PFSK-1 (cell line): Measurements from ENCODE around the gene AK8.

Experiments
- FOXP2 ChIP-seq: optimal IDR thresholded peaks from 2 replicates; pipeline ENCODE3; 2011; ENCODE audit warnings: borderline replicate concordance, control low read depth, inconsistent platforms; ENCODE audit not compliant: insufficient read depth; ENCODE audit errors: extremely low read length, extremely low read depth
- POLR2AphosphoS5 ChIP-seq: IDR thresholded peaks from 2 replicates; pipeline ENCODE4 v1.6.1; 2012; ENCODE audit warnings: low read depth, mild to moderate bottlenecking, control low read depth, low read length, moderate library complexity
- SIN3A ChIP-seq: IDR thresholded peaks from 2 replicates; pipeline ENCODE4 v1.6.1; 2012; ENCODE audit warnings: mild to moderate bottlenecking, low read length, moderate library complexity, borderline replicate concordance; ENCODE audit not compliant: insufficient read depth
- TAF1 ChIP-seq: IDR thresholded peaks from 2 replicates; pipeline ENCODE4 v1.6.1; 2012; ENCODE audit warnings: low read length, control low read depth, borderline replicate concordance; ENCODE audit not compliant: insufficient read depth
- TF ChIP-seq, protein P1 (sequence below), 2 experiments: IDR thresholded peaks; 2 replicates each; pipeline versions ENCODE4 v1.6.1 to v1.8.0; 2011 to 2012; ENCODE audit warnings: low read depth in 2 of 2, low read length in 2 of 2, control low read depth in 1 of 2, inconsistent platforms in 1 of 2, mild to moderate bottlenecking in 1 of 2, moderate library complexity in 1 of 2; ENCODE audit not compliant: insufficient read depth in 1 of 2

DNA sequence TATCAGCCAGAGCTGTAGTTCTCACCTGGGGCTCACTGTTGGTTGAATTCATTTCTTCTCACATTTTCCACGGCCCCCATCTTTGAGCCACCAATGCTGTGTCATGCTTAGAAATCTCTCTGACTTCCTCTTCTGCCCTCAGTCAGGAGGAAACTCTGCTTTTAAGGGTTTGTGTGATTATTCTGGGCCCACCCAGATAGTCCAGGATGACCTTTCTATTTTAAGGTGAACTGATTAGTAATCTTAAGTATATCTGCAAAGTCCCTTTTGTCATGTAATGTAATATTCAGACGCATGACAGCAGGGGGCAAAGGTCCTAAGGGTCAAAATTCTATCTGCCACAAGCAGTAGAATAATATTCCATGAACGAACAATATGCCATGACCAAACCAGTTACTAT is 88.4 kb downstream of the AK8 start:
- TF ChIP-seq POLR2AphosphoS5 = no peak
- TF ChIP-seq, protein P1, sequence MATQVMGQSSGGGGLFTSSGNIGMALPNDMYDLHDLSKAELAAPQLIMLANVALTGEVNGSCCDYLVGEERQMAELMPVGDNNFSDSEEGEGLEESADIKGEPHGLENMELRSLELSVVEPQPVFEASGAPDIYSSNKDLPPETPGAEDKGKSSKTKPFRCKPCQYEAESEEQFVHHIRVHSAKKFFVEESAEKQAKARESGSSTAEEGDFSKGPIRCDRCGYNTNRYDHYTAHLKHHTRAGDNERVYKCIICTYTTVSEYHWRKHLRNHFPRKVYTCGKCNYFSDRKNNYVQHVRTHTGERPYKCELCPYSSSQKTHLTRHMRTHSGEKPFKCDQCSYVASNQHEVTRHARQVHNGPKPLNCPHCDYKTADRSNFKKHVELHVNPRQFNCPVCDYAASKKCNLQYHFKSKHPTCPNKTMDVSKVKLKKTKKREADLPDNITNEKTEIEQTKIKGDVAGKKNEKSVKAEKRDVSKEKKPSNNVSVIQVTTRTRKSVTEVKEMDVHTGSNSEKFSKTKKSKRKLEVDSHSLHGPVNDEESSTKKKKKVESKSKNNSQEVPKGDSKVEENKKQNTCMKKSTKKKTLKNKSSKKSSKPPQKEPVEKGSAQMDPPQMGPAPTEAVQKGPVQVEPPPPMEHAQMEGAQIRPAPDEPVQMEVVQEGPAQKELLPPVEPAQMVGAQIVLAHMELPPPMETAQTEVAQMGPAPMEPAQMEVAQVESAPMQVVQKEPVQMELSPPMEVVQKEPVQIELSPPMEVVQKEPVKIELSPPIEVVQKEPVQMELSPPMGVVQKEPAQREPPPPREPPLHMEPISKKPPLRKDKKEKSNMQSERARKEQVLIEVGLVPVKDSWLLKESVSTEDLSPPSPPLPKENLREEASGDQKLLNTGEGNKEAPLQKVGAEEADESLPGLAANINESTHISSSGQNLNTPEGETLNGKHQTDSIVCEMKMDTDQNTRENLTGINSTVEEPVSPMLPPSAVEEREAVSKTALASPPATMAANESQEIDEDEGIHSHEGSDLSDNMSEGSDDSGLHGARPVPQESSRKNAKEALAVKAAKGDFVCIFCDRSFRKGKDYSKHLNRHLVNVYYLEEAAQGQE (IDR thresholded peaks at IDR 0.05; ENCODE audit: insufficient read depth in 1 of 2, low read depth in 2 of 2, low read length in 2 of 2) = no peak
- no peak for TF ChIP-seq SIN3A
- TF ChIP-seq TAF1 = no peak
- TF ChIP-seq FOXP2 = no peak
